Neural cell (in vitro differentiated cells): ENCODE measurements around the gene BICC1.

ENCODE experiments used
- POLR2AphosphoS5 ChIP-seq: IDR thresholded peaks from 2 replicates; pipeline ENCODE4 v1.6.1; 2012
- RAD21 ChIP-seq: fragments of 450-650 bp; conservative IDR thresholded peaks from 2 replicates; pipeline ENCODE4 v1.6.1; 2014; ENCODE audit warnings: antibody characterized with exemption, mild to moderate bottlenecking, moderate library complexity
- TF ChIP-seq, protein P1 (sequence below): fragments of 450-650 bp; IDR thresholded peaks from 2 replicates; pipeline ENCODE4 v1.5.1; 2014; ENCODE audit warnings: antibody characterized with exemption, mild to moderate bottlenecking, moderate library complexity; ENCODE audit not compliant: poor library complexity, severe bottlenecking

GRCh38 chr10:58638388-58638787, 125.7 kb downstream of the BICC1 start:
- TF ChIP-seq, protein P1, sequence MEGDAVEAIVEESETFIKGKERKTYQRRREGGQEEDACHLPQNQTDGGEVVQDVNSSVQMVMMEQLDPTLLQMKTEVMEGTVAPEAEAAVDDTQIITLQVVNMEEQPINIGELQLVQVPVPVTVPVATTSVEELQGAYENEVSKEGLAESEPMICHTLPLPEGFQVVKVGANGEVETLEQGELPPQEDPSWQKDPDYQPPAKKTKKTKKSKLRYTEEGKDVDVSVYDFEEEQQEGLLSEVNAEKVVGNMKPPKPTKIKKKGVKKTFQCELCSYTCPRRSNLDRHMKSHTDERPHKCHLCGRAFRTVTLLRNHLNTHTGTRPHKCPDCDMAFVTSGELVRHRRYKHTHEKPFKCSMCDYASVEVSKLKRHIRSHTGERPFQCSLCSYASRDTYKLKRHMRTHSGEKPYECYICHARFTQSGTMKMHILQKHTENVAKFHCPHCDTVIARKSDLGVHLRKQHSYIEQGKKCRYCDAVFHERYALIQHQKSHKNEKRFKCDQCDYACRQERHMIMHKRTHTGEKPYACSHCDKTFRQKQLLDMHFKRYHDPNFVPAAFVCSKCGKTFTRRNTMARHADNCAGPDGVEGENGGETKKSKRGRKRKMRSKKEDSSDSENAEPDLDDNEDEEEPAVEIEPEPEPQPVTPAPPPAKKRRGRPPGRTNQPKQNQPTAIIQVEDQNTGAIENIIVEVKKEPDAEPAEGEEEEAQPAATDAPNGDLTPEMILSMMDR: no peak
- no peak for TF ChIP-seq POLR2AphosphoS5
- no peak for TF ChIP-seq RAD21
